G401.6 (cell line): ENCODE results near the gene IBA57.
"Not testable (repeated sequence)": the region's sequence is repeated elsewhere in the genome, so short reads cannot be mapped to it uniquely, and the experiment has no call there.

Source experiments
- FAIRE-seq: peaks from 2 replicates; lab custom pipeline; 2012; peaks lifted over from hg19 to GRCh38; lab: Jason Lieb, UNC

The IBA57 gene

GRCh38 chr1:228212966-228213844 is 47.6 kb downstream of the IBA57 start:
- FAIRE-seq: no peak

DNA sequence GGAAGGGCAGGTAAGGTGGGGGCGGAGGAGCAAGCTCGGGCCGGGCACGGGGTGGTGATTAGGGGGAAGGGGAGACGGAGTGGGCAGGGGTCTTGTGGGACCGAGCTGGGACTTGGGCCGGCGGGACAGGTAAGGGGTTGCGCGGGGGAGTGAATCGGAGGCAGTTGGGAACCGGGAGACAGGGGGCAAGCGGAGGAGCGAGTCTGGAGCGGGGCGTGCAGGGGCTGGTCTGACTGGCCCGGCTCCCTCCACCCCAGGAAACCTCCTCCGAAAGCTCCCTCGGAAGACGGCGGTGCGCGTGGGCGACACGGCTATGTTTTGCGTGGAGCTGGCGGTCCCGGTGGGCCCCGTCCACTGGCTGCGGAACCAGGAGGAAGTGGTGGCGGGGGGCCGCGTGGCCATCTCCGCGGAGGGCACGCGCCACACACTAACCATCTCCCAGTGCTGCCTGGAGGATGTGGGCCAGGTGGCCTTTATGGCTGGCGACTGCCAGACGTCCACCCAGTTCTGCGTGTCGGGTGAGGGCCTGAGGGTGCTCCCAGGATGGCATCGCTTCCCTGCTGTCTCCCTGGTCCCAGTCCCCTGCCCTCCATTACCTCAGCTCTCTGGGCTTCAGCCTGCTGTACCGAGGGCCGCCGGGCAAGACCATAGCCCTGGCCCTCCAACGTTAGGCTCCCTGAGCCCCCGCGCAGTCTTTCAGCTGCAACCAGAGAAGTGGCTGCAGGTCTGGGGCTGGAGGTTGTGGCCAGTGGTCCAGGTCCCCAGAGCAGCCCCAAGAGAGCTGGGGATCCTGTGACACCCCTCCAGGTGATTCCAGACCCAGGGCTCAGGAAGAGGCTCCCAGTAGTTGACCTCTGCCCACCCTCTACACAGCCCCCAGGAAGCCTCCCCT is 48.6 kb downstream of the IBA57 start:
- FAIRE-seq: no peak

- no peak for FAIRE-seq
Observed at GRCh38 chr1:228214921-228215662, 49.5 kb downstream of the IBA57 start.

DNA sequence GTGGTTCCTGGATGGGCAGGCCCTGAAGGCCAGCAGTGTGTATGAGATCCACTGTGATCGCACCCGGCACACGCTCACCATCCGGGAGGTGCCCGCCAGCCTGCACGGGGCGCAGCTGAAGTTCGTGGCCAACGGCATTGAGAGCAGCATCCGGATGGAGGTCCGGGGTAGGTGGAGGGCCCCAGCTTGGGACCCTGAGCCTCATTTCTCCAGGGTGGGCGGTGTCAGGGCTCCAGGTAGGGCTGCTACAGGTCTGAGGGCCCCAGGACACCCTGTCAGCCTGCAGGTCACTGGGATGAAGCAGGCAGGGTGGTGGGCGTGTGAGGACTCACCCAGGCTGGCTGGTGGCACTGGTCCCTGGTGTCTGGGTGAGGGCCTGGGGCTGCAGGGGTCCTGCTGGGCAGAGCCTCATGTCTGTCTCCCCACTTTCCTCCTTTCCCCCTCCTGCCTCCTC is 50.1 kb downstream of the IBA57 start:
- FAIRE-seq: no peak

DNA sequence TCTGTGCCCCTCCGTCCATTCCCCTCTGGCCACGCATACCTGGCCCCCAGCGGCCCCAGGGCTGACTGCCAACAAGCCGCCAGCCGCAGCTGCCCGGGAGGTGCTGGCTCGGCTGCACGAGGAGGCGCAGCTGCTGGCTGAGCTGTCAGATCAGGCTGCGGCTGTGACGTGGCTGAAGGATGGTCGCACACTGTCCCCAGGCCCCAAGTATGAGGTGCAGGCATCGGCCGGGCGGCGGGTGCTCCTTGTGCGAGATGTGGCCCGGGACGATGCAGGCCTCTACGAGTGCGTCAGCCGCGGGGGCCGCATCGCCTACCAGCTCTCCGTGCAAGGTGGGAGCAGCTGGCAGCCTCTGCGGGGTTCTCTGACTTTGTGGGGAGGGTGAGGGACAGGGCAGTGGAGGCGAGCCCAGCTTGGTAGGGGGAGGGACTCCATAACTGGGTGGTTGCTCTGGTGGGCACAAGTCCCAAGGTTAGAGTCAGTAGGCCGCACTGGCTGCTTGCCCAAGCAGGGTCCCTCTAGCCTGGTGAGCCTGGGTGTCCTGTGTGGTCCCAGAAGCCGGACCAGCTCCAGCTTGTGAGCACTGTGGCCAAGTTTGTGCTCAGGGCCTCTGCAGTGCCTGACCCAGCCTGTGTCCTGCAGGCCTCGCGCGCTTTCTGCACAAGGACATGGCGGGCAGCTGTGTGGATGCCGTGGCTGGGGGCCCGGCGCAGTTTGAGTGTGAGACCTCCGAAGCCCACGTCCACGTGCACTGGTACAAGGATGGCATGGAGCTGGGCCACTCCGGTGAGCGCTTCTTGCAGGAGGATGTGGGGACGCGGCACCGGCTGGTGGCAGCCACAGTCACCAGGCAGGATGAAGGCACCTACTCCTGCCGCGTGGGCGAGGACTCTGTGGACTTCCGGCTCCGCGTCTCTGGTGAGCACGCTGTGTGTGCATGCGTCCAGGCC is 51.0 kb downstream of the IBA57 start:
- FAIRE-seq: no peak

DNA sequence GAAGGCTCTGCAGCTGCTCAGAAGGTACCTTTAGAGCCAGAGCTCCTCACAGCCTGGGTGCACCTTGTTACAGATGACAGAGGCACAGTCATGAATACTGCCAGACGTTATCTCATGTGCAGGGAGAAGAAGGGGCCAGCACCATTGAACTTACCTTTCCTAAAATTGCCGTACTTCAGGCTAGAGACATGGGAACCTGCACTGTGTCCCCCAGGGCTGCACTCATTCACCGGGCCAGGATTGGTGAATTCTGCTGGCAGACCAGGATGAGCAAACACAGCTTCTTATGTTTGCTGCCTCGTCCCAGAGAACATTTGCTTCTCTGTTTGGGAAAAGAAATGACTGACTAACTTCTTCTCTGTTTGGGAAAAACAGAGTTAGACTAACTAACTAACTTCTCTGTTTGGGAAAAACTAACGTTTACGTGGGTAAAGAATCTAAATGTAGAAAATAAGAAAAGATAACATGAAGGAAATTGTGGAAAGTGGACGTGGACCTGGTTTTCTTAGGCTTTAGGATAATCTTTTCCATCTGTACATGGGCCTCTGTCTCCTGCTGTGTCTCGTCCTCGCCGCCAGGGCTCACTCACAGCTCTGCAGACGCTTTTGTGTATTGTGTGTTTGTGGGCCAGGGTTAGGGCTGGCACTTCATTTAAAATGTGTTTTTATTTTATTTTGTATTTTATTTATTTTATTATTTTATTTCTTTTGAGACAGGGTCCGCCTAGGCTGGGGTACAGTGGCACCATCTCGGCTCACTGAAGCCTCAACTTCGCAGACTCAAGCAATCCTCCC is 52.1 kb downstream of the IBA57 start:
- no peak for FAIRE-seq

DNA sequence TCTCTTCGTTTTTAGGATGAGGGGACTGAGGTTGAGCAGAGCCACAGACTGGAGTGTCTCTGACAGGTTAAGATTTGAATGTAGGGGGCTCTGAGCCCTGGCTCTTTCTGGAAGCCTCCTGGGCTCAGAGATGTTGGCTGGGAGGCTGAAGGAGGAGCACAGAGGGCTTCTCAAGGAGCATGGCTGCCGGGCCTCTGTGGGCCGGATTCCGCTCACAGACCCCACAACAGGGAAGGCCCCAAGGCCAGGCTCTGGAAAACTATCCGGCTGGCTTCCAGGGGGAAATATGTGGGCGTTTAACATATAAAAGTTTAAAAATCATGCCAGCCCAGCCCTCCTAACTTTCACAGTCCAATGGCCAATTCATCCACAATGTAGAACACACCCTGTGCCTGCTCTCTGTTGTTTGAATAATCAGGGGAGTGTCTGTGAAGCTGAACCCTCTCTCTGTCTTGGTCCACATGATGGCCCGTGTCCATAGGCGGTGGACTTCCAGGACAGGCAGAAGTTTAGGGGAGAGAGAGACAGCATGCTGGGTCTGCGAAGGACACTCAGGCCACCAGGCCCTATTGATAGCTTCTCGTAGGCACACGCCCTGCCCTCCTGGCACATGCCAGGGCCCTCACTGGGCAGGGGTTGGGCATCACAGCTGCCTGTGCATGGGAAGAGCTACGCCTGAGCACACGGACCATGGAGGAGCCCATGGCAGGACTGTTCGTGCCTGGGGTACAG is 53.1 kb downstream of the IBA57 start:
- no peak for FAIRE-seq

DNA sequence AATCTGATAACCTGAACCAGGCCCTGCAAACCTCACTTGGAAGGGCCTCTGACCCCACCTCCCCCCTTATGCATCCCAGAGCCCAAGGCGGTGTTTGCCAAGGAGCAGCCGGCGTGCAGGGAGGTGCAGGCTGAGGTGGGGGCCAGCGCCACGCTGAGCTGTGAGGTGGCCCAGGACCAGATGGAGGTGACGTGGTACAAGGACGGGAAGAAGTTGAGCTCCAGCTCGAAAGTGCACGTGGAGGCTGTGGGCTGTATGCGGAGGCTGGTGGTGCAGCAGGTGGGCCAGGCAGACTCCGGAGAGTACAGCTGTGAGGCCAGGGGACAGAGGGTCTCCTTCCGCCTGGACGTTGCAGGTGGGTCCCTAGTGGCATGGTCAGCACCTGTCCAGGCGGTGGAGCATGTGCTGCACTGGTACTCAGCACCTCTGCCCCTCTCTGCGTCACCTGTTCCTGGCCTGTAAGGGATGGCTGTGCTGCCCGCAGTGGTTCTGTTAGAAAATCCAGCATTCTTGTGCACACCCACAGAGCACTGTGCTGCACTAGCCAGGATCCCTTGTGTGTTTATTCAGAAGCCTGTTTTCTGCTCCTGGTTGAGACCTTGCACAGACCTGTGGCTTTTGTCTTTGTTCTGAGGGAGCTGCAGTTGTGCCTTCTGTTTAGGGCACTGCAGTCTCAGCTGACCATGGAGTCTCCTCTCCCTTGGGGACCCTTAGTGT is 53.8 kb downstream of the IBA57 start:
- no peak for FAIRE-seq

- no peak for FAIRE-seq
Observed at GRCh38 chr1:228219962-228220780, 54.6 kb downstream of the IBA57 start.

GRCh38 chr1:228221097-228221496 is 55.5 kb downstream of the IBA57 start:
- FAIRE-seq: not testable (repeated sequence)

- no peak for FAIRE-seq
Observed at GRCh38 chr1:228222548-228222947, 56.9 kb downstream of the IBA57 start.

- FAIRE-seq: no peak
Observed at GRCh38 chr1:228224198-228225164, 58.9 kb downstream of the IBA57 start.

DNA sequence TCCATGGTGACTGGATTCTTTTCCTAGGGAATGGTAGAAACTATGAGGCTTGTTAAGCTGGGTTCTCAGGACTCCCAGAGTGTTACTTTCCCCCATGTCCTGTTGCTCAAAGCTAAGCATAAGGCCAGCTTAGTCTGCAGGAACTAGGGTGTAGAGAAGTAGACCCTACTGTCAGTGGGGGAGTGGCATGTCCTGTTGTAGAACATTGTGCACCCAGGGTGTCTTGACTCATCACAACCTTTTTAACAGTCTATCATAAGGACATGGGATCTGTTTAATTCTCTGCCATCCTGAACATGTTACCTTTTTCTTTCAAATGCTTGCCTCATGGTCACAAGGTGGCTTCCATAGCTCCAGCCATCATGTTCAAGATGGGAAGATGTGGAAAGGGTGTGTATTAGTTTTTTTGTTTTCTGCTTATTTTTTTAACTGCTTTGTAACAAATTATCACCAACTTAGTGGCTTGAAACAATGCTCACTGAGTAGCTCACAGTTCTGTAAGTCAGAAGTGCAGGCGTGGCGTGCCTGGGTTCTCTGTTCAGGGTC is 59.6 kb downstream of the IBA57 start:
- no peak for FAIRE-seq

GRCh38 chr1:228225740-228226139 is 60.1 kb downstream of the IBA57 start:
- FAIRE-seq: no peak

DNA sequence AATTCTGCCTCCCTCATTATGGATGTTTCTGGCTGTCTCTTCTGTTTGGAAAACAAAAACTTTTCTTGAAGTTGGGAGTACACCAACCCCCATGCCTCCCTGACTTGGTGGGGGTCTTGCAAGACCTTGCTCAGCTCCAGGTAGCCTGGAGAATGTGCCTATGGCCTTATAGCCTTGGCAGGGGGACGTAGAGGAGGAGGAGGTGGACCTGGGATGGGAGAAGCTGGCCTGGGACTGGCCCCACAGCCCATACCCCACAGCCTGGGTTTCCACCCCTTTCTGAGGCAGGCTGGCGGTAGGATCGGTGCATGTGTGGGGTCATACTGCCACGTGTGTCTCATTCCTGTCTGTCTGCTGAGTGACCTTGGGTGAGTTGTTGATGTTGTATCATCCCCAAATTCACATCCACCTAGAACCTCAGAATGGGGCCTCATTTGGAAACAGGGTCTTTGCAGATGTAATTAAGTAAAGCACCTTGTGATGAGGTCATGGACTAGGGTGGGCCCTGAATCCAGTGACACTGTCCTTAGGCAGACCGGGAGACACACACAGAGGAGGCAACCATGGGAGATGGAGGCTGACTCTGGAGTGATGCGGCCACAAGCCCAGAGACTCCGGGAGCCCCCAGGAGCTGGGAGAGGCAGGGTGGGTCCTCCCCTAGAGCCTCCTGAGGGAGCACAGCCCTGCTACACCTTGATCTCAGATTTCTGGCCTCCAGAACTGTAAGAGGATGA is 60.7 kb downstream of the IBA57 start:
- FAIRE-seq: no peak
